ENCODE results near the gene PCSK5.

The PCSK5 gene

DNA sequence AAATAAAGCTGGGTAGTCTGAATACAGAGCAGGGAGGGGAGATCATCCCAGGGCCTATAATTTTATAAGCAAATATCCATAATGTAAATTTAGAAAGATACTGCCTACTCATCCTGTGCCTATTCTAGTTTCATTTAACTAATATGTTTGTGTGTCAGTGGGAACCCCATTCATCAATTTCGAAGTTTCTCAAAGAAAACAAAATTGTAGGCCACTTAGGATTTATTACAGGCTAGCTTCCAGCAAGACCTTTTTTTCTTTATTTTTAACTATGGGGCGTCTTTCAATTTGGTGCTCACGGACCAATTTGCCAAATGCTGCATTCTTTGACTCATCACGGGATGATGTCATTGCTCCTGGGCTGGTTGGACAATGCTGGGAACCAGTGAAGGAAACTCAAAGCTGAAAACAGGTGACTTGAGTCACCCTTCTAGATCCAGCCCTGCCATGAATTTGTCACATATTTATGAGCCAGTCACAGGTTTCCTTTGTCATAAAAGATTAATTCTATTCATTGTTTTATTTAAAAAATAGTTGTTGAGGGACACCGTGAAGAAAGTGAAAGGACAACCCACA, 13.4 kb downstream of the PCSK5 start:
- peak; percentile 83 for DNase-seq
- no peaks in the 10 kb centered on the region for H3K27me3 ChIP-seq (replicated peaks)
- no peak overlapping the region for H3K4me3 ChIP-seq (ENCODE audit: low read depth, low read length)
- H3K27ac ChIP-seq: peak overlapping the region; percentile 4
- TF ChIP-seq CTCF (IDR thresholded peaks at IDR 0.05; ENCODE audit: low read depth, low read length, missing control alignments): no peak
- H3K36me3 ChIP-seq (replicated peaks): no peaks in the 10 kb centered on the region
- in situ Hi-C loops (cut with HindIII; ENCODE audit: low pct_ligation_motif_present, low sequenced_read_pairs): no loop called here

DNA sequence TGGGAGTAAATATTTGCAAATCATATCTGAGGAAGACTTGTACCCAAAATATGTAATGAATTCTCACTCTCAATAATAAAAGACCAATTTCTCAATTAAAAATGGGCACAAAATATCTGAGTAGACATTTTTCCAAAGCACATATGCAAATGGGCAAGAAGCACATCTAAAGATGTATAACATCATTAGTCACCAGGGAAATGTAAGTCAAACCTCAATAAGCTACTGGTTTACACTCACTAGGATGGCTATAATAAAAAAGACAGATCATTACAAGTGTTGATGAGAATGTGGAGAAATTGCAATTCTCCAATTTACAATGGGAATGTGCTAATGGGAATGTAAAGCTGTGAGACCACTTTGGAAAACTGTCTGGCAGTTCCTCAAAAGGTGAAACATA, 13.9 kb downstream of the PCSK5 start:
- no peak for DNase-seq
- TF ChIP-seq CTCF (IDR thresholded peaks at IDR 0.05; ENCODE audit: low read depth, low read length, missing control alignments): no peak
- Histone ChIP-seq H3K4me3 (ENCODE audit: low read depth, low read length) (no peak overlapping the region), H3K27me3 (replicated peaks) (no peaks in the 10 kb centered on the region), H3K27ac (peak overlapping the region; percentile 4), H3K36me3 (replicated peaks) (no peaks in the 10 kb centered on the region)
- in situ Hi-C loops (cut with HindIII; ENCODE audit: low pct_ligation_motif_present, low sequenced_read_pairs): no loop called here

GRCh38 chr9:75906531-75906930, 16.1 kb downstream of the PCSK5 start:
- Histone ChIP-seq H3K27ac (no peak overlapping the region), H3K36me3 (replicated peaks) (no peaks in the 10 kb centered on the region), H3K4me3 (ENCODE audit: low read depth, low read length) (no peak overlapping the region), H3K27me3 (replicated peaks) (no peaks in the 10 kb centered on the region)
- in situ Hi-C loops (cut with HindIII; ENCODE audit: low pct_ligation_motif_present, low sequenced_read_pairs): no loop called here
- TF ChIP-seq CTCF (IDR thresholded peaks at IDR 0.05; ENCODE audit: low read depth, low read length, missing control alignments): no peak
- DNase-seq: no peak

GRCh38 chr9:75907329-75907728, 16.9 kb downstream of the PCSK5 start:
- in situ Hi-C loops (cut with HindIII; ENCODE audit: low pct_ligation_motif_present, low sequenced_read_pairs): no loop called here
- Histone ChIP-seq H3K27me3 (replicated peaks) (no peaks in the 10 kb centered on the region), H3K36me3 (replicated peaks) (no peaks in the 10 kb centered on the region), H3K27ac (peak overlapping the region; percentile 28), H3K4me3 (ENCODE audit: low read depth, low read length) (no peak overlapping the region)
- TF ChIP-seq CTCF (IDR thresholded peaks at IDR 0.05; ENCODE audit: low read depth, low read length, missing control alignments): no peak
- peak; percentile 64 for DNase-seq

- no peaks in the 10 kb centered on the region for H3K27me3 ChIP-seq (replicated peaks)
- peak overlapping the region; percentile 28 for H3K27ac ChIP-seq
- H3K36me3 ChIP-seq (replicated peaks): no peaks in the 10 kb centered on the region
- no peak overlapping the region for H3K4me3 ChIP-seq (ENCODE audit: low read depth, low read length)
- in situ Hi-C loops (cut with HindIII; ENCODE audit: low pct_ligation_motif_present, low sequenced_read_pairs): no loop called here
- no peak for DNase-seq
- no peak for TF ChIP-seq CTCF (IDR thresholded peaks at IDR 0.05; ENCODE audit: low read depth, low read length, missing control alignments)
Measured at GRCh38 chr9:75907923-75908322, 17.4 kb downstream of the PCSK5 start.

- no peak overlapping the region for H3K4me3 ChIP-seq (ENCODE audit: low read depth, low read length)
- TF ChIP-seq CTCF (IDR thresholded peaks at IDR 0.05; ENCODE audit: low read depth, low read length, missing control alignments): no peak
- in situ Hi-C loops (cut with HindIII; ENCODE audit: low pct_ligation_motif_present, low sequenced_read_pairs): no loop called here
- H3K36me3 ChIP-seq (replicated peaks): no peaks in the 10 kb centered on the region
- no peak overlapping the region for H3K27ac ChIP-seq
- DNase-seq: no peak
- no peaks in the 10 kb centered on the region for H3K27me3 ChIP-seq (replicated peaks)
Measured at GRCh38 chr9:75909776-75910175, 19.3 kb downstream of the PCSK5 start.
